WTC11 (cell line): ENCODE data around the gene TMEM272. TPM values are rescaled to one million over a fixed set of nuclear protein-coding genes. Genes with fewer than 3 reads are reported as not detected.

Experiments
- ATAC-seq: fragments of 200-7000 bp; cut with Tn5 transposase; 2 replicates; pipeline ENCODE4 v1.10.0; 2021; ENCODE audit warnings: mild to moderate bottlenecking, moderate library complexity
- CTCF ChIA-PET: fragments of 300-600 bp; sonication (Branson Sonifier 250); formaldehyde crosslinking; loops from one replicate; lab custom pipeline; 2021; ENCODE audit warnings: antibody characterized with exemption; lab: Charles Lee
- POLR2A ChIA-PET: fragments of 350-600 bp; sonication (Branson Sonifier 250); formaldehyde crosslinking; loops from one replicate; lab custom pipeline; 2021; ENCODE audit warnings: antibody characterized with exemption; lab: Charles Lee
- DNase-seq: peaks from one replicate; pipeline ENCODE4 v3.0.0; 2021; ENCODE audit warnings: low spot score
- H3K27ac Mint-ChIP-seq: 2 replicates; pipeline ENCODE4 v1.8.0; 2021; ENCODE audit warnings: mixed read lengths
- H3K27me3 Mint-ChIP-seq: 2 replicates; pipeline ENCODE4 v1.8.0; 2021; ENCODE audit warnings: low read depth, mild to moderate bottlenecking, moderate library complexity, mixed read lengths
- H3K36me3 Mint-ChIP-seq: 2 replicates; pipeline ENCODE4 v1.8.0; 2021; ENCODE audit warnings: mixed read lengths
- H3K4me1 Mint-ChIP-seq: 2 replicates; pipeline ENCODE4 v1.8.0; 2022; ENCODE audit warnings: mixed read lengths
- H3K4me3 Mint-ChIP-seq: 2 replicates; pipeline ENCODE4 v1.8.0; 2021; ENCODE audit warnings: mild to moderate bottlenecking, moderate library complexity, mixed read lengths
- H3K9me3 Mint-ChIP-seq: 2 replicates; pipeline ENCODE4 v1.8.0; 2021; ENCODE audit warnings: mixed read lengths
- ATF2 ChIP-seq: sonication (generic); formaldehyde crosslinking; IDR thresholded peaks from 2 replicates; pipeline ENCODE4 v1.8.1; 2022; ENCODE audit warnings: low read depth, missing genetic modification reagents, borderline replicate concordance
- CREM ChIP-seq: sonication (generic); formaldehyde crosslinking; IDR thresholded peaks from 2 replicates; pipeline ENCODE4 v1.8.1; 2022; ENCODE audit warnings: mild to moderate bottlenecking, missing genetic modification reagents, moderate library complexity
- E2F5 ChIP-seq: sonication (generic); formaldehyde crosslinking; IDR thresholded peaks from 2 replicates; pipeline ENCODE4 v1.8.1; 2022; ENCODE audit warnings: mild to moderate bottlenecking, moderate library complexity, missing genetic modification reagents
- ELF4 ChIP-seq: sonication (generic); formaldehyde crosslinking; IDR thresholded peaks from 2 replicates; pipeline ENCODE4 v1.8.1; 2022; ENCODE audit warnings: low read depth, mild to moderate bottlenecking, moderate library complexity, missing genetic modification reagents
- ETV6 ChIP-seq: sonication (generic); formaldehyde crosslinking; IDR thresholded peaks from 2 replicates; pipeline ENCODE4 v1.8.1; 2022; ENCODE audit warnings: mild to moderate bottlenecking, missing genetic modification reagents
- FOXJ3 ChIP-seq: sonication (generic); formaldehyde crosslinking; IDR thresholded peaks from 2 replicates; pipeline ENCODE4 v1.9.0; 2021; ENCODE audit warnings: missing genetic modification reagents, mild to moderate bottlenecking, borderline replicate concordance
- FOXP4 ChIP-seq: sonication (generic); formaldehyde crosslinking; IDR thresholded peaks from 2 replicates; pipeline ENCODE4 v1.8.0; 2022; ENCODE audit warnings: mild to moderate bottlenecking, missing genetic modification reagents
- JAZF1 ChIP-seq: fragments of 250-450 bp; sonication (Bioruptor Pico); IDR thresholded peaks from 2 replicates; pipeline ENCODE4 v1.9.0; 2021; ENCODE audit warnings: moderate library complexity, mild to moderate bottlenecking, inconsistent platforms
- MXD4 ChIP-seq: fragments of 250-450 bp; sonication (Bioruptor Pico); IDR thresholded peaks from 2 replicates; pipeline ENCODE4 v1.8.0; 2021; ENCODE audit warnings: mild to moderate bottlenecking, moderate library complexity, borderline replicate concordance
- NFYB ChIP-seq: sonication (generic); formaldehyde crosslinking; conservative IDR thresholded peaks from 2 replicates; pipeline ENCODE4 v1.8.0; 2022; ENCODE audit warnings: low read depth, missing genetic modification reagents
- OVOL2 ChIP-seq: fragments of 250-450 bp; sonication (Bioruptor Pico); IDR thresholded peaks from 2 replicates; pipeline ENCODE4 v1.9.0; 2021; ENCODE audit warnings: mild to moderate bottlenecking, borderline replicate concordance
- PREB ChIP-seq: sonication (generic); formaldehyde crosslinking; IDR thresholded peaks from 2 replicates; pipeline ENCODE4 v1.8.1; 2022; ENCODE audit warnings: mild to moderate bottlenecking, missing genetic modification reagents, moderate library complexity, borderline replicate concordance
- PRRX2 ChIP-seq: fragments of 250-450 bp; sonication (Bioruptor Pico); IDR thresholded peaks from 2 replicates; pipeline ENCODE4 v1.8.0; 2021; ENCODE audit warnings: mild to moderate bottlenecking
- RELA ChIP-seq: sonication (generic); formaldehyde crosslinking; IDR thresholded peaks from 2 replicates; pipeline ENCODE4 v1.8.1; 2022; ENCODE audit warnings: missing genetic modification reagents, mild to moderate bottlenecking, borderline replicate concordance
- RORB ChIP-seq: fragments of 250-450 bp; sonication (Bioruptor Pico); IDR thresholded peaks from 2 replicates; pipeline ENCODE4 v1.9.0; 2021; ENCODE audit warnings: mild to moderate bottlenecking
- SMAD4 ChIP-seq: sonication (generic); formaldehyde crosslinking; IDR thresholded peaks from 2 replicates; pipeline ENCODE4 v1.8.0; 2022; ENCODE audit warnings: mild to moderate bottlenecking, missing genetic modification reagents
- TEAD4 ChIP-seq: sonication (generic); formaldehyde crosslinking; IDR thresholded peaks from 2 replicates; pipeline ENCODE4 v1.8.0; 2022; ENCODE audit warnings: mild to moderate bottlenecking, missing genetic modification reagents
- ZNF219 ChIP-seq: sonication (generic); formaldehyde crosslinking; IDR thresholded peaks from 2 replicates; pipeline ENCODE4 v1.8.0; 2023; ENCODE audit warnings: missing genetic modification reagents, mild to moderate bottlenecking, borderline replicate concordance
- ZNF317 ChIP-seq: sonication (generic); formaldehyde crosslinking; IDR thresholded peaks from 2 replicates; pipeline ENCODE4 v1.8.1; 2023; ENCODE audit warnings: low read depth, mild to moderate bottlenecking, moderate library complexity, missing genetic modification reagents, borderline replicate concordance
- ZNF396 ChIP-seq: fragments of 250-450 bp; sonication (Bioruptor Pico); IDR thresholded peaks from 2 replicates; pipeline ENCODE4 v1.8.0; 2021; ENCODE audit warnings: mild to moderate bottlenecking, moderate library complexity, borderline replicate concordance
- ZNF512 ChIP-seq: sonication (generic); formaldehyde crosslinking; IDR thresholded peaks from 2 replicates; pipeline ENCODE4 v1.8.1; 2022; ENCODE audit warnings: missing genetic modification reagents, borderline replicate concordance
- ZNF671 ChIP-seq: fragments of 250-450 bp; sonication (Bioruptor Pico); IDR thresholded peaks from 2 replicates; pipeline ENCODE4 v1.8.0; 2021; ENCODE audit warnings: mild to moderate bottlenecking
- total RNA-seq: library from RNA; stranded (reverse); gene quantifications from 3 replicates; pipeline ENCODE4 v1.2.3, GENCODE V29; 2021
- TF ChIP-seq, protein P1 (sequence below): sonication (generic); formaldehyde crosslinking; IDR thresholded peaks from 2 replicates; pipeline ENCODE4 v1.8.1; 2022; ENCODE audit warnings: low read depth, mild to moderate bottlenecking, moderate library complexity, missing genetic modification reagents, borderline replicate concordance
- TF ChIP-seq, protein P2 (sequence below): fragments of 250-450 bp; sonication (Bioruptor Pico); IDR thresholded peaks from 2 replicates; pipeline ENCODE4 v1.9.0; 2021; ENCODE audit warnings: mild to moderate bottlenecking
- TF ChIP-seq, protein P3 (sequence below): sonication (generic); formaldehyde crosslinking; IDR thresholded peaks from 2 replicates; pipeline ENCODE4 v1.8.0; 2023; ENCODE audit warnings: missing genetic modification reagents

The TMEM272 gene
- total RNA-seq, 1 experiment from 2014 or later = not detected

- CTCF ChIA-PET = no interaction called here
- DNase-seq (no peak), ATAC-seq (no peak)
- H3K4me3 Mint-ChIP-seq = no peak overlapping the region
- peaks cover 4% of the 10 kb centered on the region; the same call in 1 of the 2 replicates for H3K4me1 Mint-ChIP-seq
- no peaks in the 10 kb centered on the region; the same call in 1 of the 2 replicates for H3K27me3 Mint-ChIP-seq
- H3K36me3 Mint-ChIP-seq = 0 out of 2 replicates have a peak, but pooled peaks cover 4% of the 10 kb centered on the region
- POLR2A ChIA-PET = no interaction called here
- peaks cover 13% of the 10 kb centered on the region for H3K9me3 Mint-ChIP-seq
- TF ChIP-seq FOXP4 (CRISPR knock-in tag) = no peak
- TF ChIP-seq FOXJ3 (CRISPR knock-in tag) = no peak
- TF ChIP-seq NFYB = no peak
- no peak for TF ChIP-seq OVOL2 (CRISPR knock-in tag)
- TF ChIP-seq SMAD4 (CRISPR knock-in tag) = no peak
- no peak for TF ChIP-seq TEAD4
- TF ChIP-seq ETV6 (CRISPR knock-in tag) = no peak
- TF ChIP-seq ZNF219 = no peak
- no peak for TF ChIP-seq ZNF512 (CRISPR knock-in tag)
- TF ChIP-seq E2F5 (CRISPR knock-in tag) = no peak
- no peak for TF ChIP-seq JAZF1 (CRISPR knock-in tag)
- no peak for TF ChIP-seq CREM (CRISPR knock-in tag)
- TF ChIP-seq RORB (CRISPR knock-in tag) = no peak
- TF ChIP-seq MXD4 = no peak
- no peak for TF ChIP-seq PREB
- TF ChIP-seq, protein P1, sequence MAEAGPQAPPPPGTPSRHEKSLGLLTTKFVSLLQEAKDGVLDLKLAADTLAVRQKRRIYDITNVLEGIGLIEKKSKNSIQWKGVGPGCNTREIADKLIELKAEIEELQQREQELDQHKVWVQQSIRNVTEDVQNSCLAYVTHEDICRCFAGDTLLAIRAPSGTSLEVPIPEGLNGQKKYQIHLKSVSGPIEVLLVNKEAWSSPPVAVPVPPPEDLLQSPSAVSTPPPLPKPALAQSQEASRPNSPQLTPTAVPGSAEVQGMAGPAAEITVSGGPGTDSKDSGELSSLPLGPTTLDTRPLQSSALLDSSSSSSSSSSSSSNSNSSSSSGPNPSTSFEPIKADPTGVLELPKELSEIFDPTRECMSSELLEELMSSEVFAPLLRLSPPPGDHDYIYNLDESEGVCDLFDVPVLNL (CRISPR knock-in tag) = no peak
- TF ChIP-seq, protein P2, sequence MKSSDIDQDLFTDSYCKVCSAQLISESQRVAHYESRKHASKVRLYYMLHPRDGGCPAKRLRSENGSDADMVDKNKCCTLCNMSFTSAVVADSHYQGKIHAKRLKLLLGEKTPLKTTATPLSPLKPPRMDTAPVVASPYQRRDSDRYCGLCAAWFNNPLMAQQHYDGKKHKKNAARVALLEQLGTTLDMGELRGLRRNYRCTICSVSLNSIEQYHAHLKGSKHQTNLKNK = no peak
- TF ChIP-seq, protein P3, sequence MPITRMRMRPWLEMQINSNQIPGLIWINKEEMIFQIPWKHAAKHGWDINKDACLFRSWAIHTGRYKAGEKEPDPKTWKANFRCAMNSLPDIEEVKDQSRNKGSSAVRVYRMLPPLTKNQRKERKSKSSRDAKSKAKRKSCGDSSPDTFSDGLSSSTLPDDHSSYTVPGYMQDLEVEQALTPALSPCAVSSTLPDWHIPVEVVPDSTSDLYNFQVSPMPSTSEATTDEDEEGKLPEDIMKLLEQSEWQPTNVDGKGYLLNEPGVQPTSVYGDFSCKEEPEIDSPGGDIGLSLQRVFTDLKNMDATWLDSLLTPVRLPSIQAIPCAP (CRISPR knock-in tag) = no peak
- TF ChIP-seq ELF4 = no peak
- TF ChIP-seq, all 79 proteins: peak for 0
- no peak overlapping the region for H3K27ac Mint-ChIP-seq
Observed at GRCh38 chr13:51843529-51843928, 1.4 kb downstream of the TMEM272 start.

DNA sequence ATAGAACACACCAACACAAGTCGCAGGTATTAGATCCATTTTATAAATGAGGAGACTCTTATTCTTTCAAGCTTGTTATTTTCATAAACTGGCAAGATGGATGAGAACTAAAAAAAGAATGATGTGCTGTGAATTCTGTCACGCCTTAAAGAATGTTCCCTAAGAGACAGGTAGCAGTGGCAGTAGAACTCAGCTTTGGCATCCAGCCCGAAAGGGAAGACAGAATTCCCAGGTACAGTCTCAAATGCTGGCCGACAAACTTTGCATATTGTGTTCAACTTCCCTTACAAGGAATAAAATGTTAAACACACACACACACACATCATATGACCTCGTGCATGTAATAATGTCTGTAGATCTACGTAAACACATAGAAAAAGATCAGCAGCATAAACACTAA is 3.2 kb downstream of the TMEM272 start:
- CTCF ChIA-PET = no interaction called here
- no peak overlapping the region for H3K4me3 Mint-ChIP-seq
- ATAC-seq = no peak
- no peak for TF ChIP-seq ATF2
- TF ChIP-seq PRRX2 (CRISPR knock-in tag) = no peak
- no peak for TF ChIP-seq ZNF396 (CRISPR knock-in tag)
- no peak for TF ChIP-seq RELA
- TF ChIP-seq ZNF317 (CRISPR knock-in tag) = no peak
- TF ChIP-seq ZNF671 (CRISPR knock-in tag) = no peak

More for the DNA sequence above, 3.2 kb downstream of the TMEM272 start:
- no peaks in the 10 kb centered on the region; the same call in 1 of the 2 replicates for H3K27me3 Mint-ChIP-seq
- no peak overlapping the region for H3K27ac Mint-ChIP-seq
- no peaks in the 10 kb centered on the region for H3K36me3 Mint-ChIP-seq
- peaks cover 4% of the 10 kb centered on the region; the same call in 1 of the 2 replicates for H3K4me1 Mint-ChIP-seq
- no peaks in the 10 kb centered on the region for H3K9me3 Mint-ChIP-seq
- POLR2A ChIA-PET = no interaction called here
- DNase-seq = no peak
